B cell (primary cell): ENCODE data around the gene PRKN. TPM values are rescaled to one million over a fixed set of nuclear protein-coding genes. Genes with fewer than 3 reads are reported as not detected.

Experiments
- ATAC-seq: fragments of 200-7000 bp; cut with Tn5 transposase; one replicate; pipeline ENCODE4 v1.10.0; 2021; ENCODE audit warnings: low read depth, mild to moderate bottlenecking, moderate number of reproducible peaks, moderate library complexity
- CTCF ChIA-PET: fragments of 350-600 bp; sonication (Branson Sonifier 250); formaldehyde crosslinking; loops from one replicate; lab custom pipeline; 2021; ENCODE audit warnings: antibody characterized with exemption, inconsistent platforms; lab: Charles Lee
- POLR2A ChIA-PET: fragments of 350-600 bp; sonication (Branson Sonifier 250); formaldehyde crosslinking; loops from one replicate; lab custom pipeline; 2021; ENCODE audit warnings: antibody characterized with exemption; lab: Charles Lee
- DNase-seq: peaks from one replicate; pipeline ENCODE4 v3.0.0; 2013
- H2AFZ ChIP-seq: 2 replicates; pipeline ENCODE4 v1.6.1; 2012; ENCODE audit warnings: mild to moderate bottlenecking, low read depth, low read length; ENCODE audit not compliant: insufficient read depth, poor library complexity, severe bottlenecking
- H3K27ac ChIP-seq, 2 donors: 1 replicate in 1 of 2; 2 replicates in 1 of 2; pipeline ENCODE4 v1.5.1; 2012 to 2013; ENCODE audit warnings: low read length in 2 of 2, mild to moderate bottlenecking in 2 of 2, moderate library complexity in 1 of 2
- H3K27me3 ChIP-seq, 4 experiments: fragments of 200-600 bp in 1 of 4; sonication (generic) in 1 of 4; replicated peaks in 1 of 4; 1 replicate in 2 of 4; 2 replicates in 2 of 4; pipeline versions ENCODE4 v1.6.1 to v1.7.0; 2013 to 2016; ENCODE audit warnings: low read length in 3 of 4, mild to moderate bottlenecking in 2 of 4, mixed read lengths in 1 of 4, moderate library complexity in 1 of 4; ENCODE audit not compliant: insufficient read depth in 4 of 4, control insufficient read depth in 3 of 4; ENCODE audit errors: control extremely low read depth in 1 of 4
- H3K36me3 ChIP-seq, 2 experiments: replicated peaks in 1 of 2; 1 replicate in 1 of 2; 2 replicates in 1 of 2; pipeline versions ENCODE4 v1.6.1 to v1.7.1; 2013; ENCODE audit warnings: low read length in 1 of 2; ENCODE audit not compliant: insufficient read depth in 2 of 2, control insufficient read depth in 1 of 2; ENCODE audit errors: control extremely low read depth in 1 of 2, extremely low read depth in 1 of 2
- H3K4me1 ChIP-seq, 2 donors: fragments of 200-600 bp in 1 of 2; sonication (generic) in 1 of 2; 1 replicate in 1 of 2; 2 replicates in 1 of 2; pipeline versions ENCODE4 v1.5.1 to v1.6.1; 2013 to 2017; ENCODE audit warnings: low read length in 2 of 2; ENCODE audit not compliant: control insufficient read depth in 2 of 2, insufficient read depth in 2 of 2
- H3K4me2 ChIP-seq: replicated peaks from 2 replicates; pipeline ENCODE3; 2012; ENCODE audit warnings: mild to moderate bottlenecking, low read depth, low read length; ENCODE audit not compliant: poor library complexity, severe bottlenecking
- H3K4me3 ChIP-seq, 5 experiments: fragments of 200-600 bp in 1 of 5; sonication (generic) in 1 of 5; 1 replicate in 3 of 5; 2 replicates in 2 of 5; pipeline versions ENCODE4 v1.5.1 to v1.7.0; 2011 to 2016; ENCODE audit warnings: low read length in 4 of 5, mild to moderate bottlenecking in 4 of 5, low read depth in 2 of 5, control low read depth in 1 of 5, moderate library complexity in 1 of 5; ENCODE audit not compliant: insufficient read depth in 1 of 5; ENCODE audit errors: control extremely low read depth in 1 of 5, extremely low read depth in 1 of 5
- H3K79me2 ChIP-seq: fragments of 200-600 bp; sonication (generic); one replicate; pipeline ENCODE4 v1.6.0; 2016; ENCODE audit warnings: low read length; ENCODE audit not compliant: control insufficient read depth, insufficient read depth
- H3K9ac ChIP-seq: fragments of 200-600 bp; sonication (generic); 2 replicates; pipeline ENCODE4 v1.6.1; 2017; ENCODE audit warnings: mild to moderate bottlenecking, low read length, moderate library complexity
- H3K9me3 ChIP-seq, 3 donors: one replicate each; pipeline versions ENCODE4 v1.6.1 to v1.7.1; 2013; ENCODE audit warnings: low read length in 2 of 3; ENCODE audit not compliant: control insufficient read depth in 2 of 3, insufficient read depth in 1 of 3; ENCODE audit errors: control extremely low read depth in 1 of 3
- H4K20me1 ChIP-seq: 2 replicates; pipeline ENCODE4 v1.6.0; 2012; ENCODE audit warnings: mild to moderate bottlenecking, low read length; ENCODE audit not compliant: insufficient read depth, control insufficient read depth, poor library complexity, severe bottlenecking
- H3K27ac Mint-ChIP-seq: one replicate; pipeline ENCODE4 v1.8.0; 2021; ENCODE audit warnings: mixed read lengths
- H3K27me3 Mint-ChIP-seq: one replicate; pipeline ENCODE4 v1.8.0; 2021; ENCODE audit warnings: mixed read lengths
- H3K4me1 Mint-ChIP-seq: one replicate; pipeline ENCODE4 v1.8.0; 2021; ENCODE audit warnings: mixed read lengths
- H3K4me3 Mint-ChIP-seq: one replicate; pipeline ENCODE4 v1.8.0; 2021; ENCODE audit warnings: mixed read lengths
- H3K9me3 Mint-ChIP-seq: one replicate; pipeline ENCODE4 v1.8.0; 2022; ENCODE audit warnings: mixed read lengths; ENCODE audit not compliant: insufficient read depth
- EZH2 ChIP-seq: IDR thresholded peaks from 2 replicates; pipeline ENCODE4 v1.6.1; 2012; ENCODE audit warnings: borderline replicate concordance, low read depth, mild to moderate bottlenecking, moderate library complexity, low read length; ENCODE audit not compliant: insufficient read depth, poor library complexity, severe bottlenecking
- WGBS: methylation state at CpG from one replicate; pipeline ENCODE4 v1.1.5; 2013; ENCODE audit warnings: missing lambda C conversion rate; ENCODE audit not compliant: insufficient coverage; 5-methylcytosine and 5-hydroxymethylcytosine counted together
- intact Hi-C: fragments of 100-400 bp; cut with micrococcal nuclease; formaldehyde crosslinking; loops from one replicate; pipeline ENCODE4 v1.10.0; 2022
- polyA plus RNA-seq: library from polyadenylated mRNA; depleted of rRNA; stranded (reverse); fragments of >200 nt; gene quantifications from 2 replicates; pipeline ENCODE4 v1.2.3, GENCODE V29; 2012
- total RNA-seq, 2 donors: library from RNA; stranded (reverse); fragments of 120-200 nt in 1 of 2; gene quantifications; 1 replicate in 1 of 2; 2 replicates in 1 of 2; pipeline versions ENCODE4 v1.2.3 to v1.2.4, GENCODE V29; 2013 to 2022
- TF ChIP-seq, protein P1 (sequence below): fragments of 200-600 bp; IDR thresholded peaks from one replicate; pipeline ENCODE4 v1.8.0; 2022; ENCODE audit warnings: antibody characterized with exemption, mild to moderate bottlenecking

PRKN gene
- total and polyA plus RNA-seq, 2 donors (not counting 1 experiment from before 2014, with no cell fraction given) = 1.6 to 6.2 TPM

DNA sequence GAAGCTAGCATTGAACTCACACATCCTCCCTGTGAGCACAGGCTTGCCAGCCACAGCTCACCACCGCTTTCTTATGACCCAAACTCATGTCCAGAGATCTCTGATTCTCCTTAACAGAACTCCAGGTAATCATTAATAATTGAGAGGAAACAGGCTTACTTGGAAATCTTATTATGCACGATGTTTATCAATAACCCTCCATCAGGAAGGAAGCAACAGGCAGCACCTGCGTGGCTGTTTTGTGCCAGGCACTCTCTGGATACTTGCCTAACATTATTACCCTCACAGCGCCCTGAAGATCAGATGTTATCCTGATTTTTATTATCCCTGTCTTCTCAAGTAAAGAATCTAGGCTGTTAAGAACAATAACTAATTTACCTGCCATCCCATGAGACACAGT is 306.6 kb downstream of the PRKN start:
- no peak overlapping the region for H3K9ac ChIP-seq
- WGBS = 80% methylated on average over 2 of the region's 4 CpGs
- peaks cover 0 to 3% (median 0%) of the 10 kb centered on the region in 3 donors for H3K9me3 ChIP-seq
- no peaks in the 10 kb centered on the region for H3K27me3 ChIP-seq
- no peak for TF ChIP-seq EZH2
- TF ChIP-seq, protein P1, sequence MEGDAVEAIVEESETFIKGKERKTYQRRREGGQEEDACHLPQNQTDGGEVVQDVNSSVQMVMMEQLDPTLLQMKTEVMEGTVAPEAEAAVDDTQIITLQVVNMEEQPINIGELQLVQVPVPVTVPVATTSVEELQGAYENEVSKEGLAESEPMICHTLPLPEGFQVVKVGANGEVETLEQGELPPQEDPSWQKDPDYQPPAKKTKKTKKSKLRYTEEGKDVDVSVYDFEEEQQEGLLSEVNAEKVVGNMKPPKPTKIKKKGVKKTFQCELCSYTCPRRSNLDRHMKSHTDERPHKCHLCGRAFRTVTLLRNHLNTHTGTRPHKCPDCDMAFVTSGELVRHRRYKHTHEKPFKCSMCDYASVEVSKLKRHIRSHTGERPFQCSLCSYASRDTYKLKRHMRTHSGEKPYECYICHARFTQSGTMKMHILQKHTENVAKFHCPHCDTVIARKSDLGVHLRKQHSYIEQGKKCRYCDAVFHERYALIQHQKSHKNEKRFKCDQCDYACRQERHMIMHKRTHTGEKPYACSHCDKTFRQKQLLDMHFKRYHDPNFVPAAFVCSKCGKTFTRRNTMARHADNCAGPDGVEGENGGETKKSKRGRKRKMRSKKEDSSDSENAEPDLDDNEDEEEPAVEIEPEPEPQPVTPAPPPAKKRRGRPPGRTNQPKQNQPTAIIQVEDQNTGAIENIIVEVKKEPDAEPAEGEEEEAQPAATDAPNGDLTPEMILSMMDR = no peak
- no peak overlapping the region for H3K4me3 ChIP-seq
- Mint-ChIP-seq H3K4me3 (no peak overlapping the region), H3K9me3 (peaks cover 2% of the 10 kb centered on the region), H3K4me1 (no peaks in the 10 kb centered on the region), H3K27me3 (no peaks in the 10 kb centered on the region), H3K27ac (no peak overlapping the region)
- H3K4me2 ChIP-seq = no peak overlapping the region
- no peak overlapping the region for H2AFZ ChIP-seq
- H3K4me1 ChIP-seq = no peaks in the 10 kb centered on the region
- no peak for ATAC-seq
- POLR2A ChIA-PET = no interaction called here
- no peaks in the 10 kb centered on the region for H3K79me2 ChIP-seq
- no peaks in the 10 kb centered on the region for H4K20me1 ChIP-seq
- no peak overlapping the region for H3K27ac ChIP-seq
- intact Hi-C loops = no loop called here
- CTCF ChIA-PET = no interaction called here
- DNase-seq = no peak
- no peaks in the 10 kb centered on the region for H3K36me3 ChIP-seq

DNA sequence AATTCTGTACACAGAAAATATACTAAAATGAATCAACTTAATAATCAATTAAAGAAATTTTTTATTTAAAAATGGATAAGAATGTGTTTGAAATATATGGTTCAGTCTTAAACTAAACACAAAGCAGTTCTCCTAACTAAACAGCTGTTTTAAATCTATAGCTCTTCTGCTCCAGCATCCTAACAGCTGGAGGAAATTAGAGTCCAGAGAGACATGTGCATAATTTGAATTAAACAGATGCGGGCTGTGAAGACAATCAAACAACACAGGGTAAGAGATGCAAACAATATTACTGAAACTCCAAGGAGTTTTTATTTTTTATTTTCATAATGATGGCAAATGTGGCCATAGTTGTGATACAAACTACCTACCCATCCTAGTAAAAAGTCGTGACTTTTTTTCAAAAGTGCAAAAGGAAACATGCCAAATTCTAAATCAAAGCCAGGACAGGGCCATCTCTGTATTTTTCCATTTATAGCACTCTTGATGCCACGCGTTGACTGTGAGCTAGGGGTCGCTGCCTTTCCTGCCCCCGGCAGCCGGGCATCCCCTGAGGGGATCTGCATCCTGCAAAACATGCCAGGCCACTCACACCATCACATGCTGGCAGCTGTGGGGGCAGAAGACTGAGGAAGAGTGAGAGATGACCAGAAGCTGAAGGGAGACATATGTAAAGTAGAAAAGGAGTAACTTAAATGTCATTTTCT is 310.6 kb downstream of the PRKN start:
- H4K20me1 ChIP-seq = no peaks in the 10 kb centered on the region
- H3K27ac ChIP-seq = no peak overlapping the region
- no peaks in the 10 kb centered on the region for H3K79me2 ChIP-seq
- no peak overlapping the region for H2AFZ ChIP-seq
- DNase-seq (no peak), ATAC-seq (no peak)
- H3K9me3 ChIP-seq = peaks cover 0 to 3% (median 0%) of the 10 kb centered on the region in 3 donors
- intact Hi-C loops = no loop called here
- no peak overlapping the region for H3K4me3 ChIP-seq
- no peak for TF ChIP-seq EZH2
- TF ChIP-seq, protein P1 = no peak
- no peak overlapping the region for H3K4me2 ChIP-seq
- no peak overlapping the region for H3K9ac ChIP-seq
- H3K27me3 ChIP-seq = no peaks in the 10 kb centered on the region
- H3K36me3 ChIP-seq = no peaks in the 10 kb centered on the region
- H3K4me1 Mint-ChIP-seq = no peaks in the 10 kb centered on the region
- H3K9me3 Mint-ChIP-seq = peaks cover 2% of the 10 kb centered on the region
- CTCF ChIA-PET = no interaction called here
- H3K27ac Mint-ChIP-seq = no peak overlapping the region
- no peak overlapping the region for H3K4me3 Mint-ChIP-seq
- H3K4me1 ChIP-seq = no peaks in the 10 kb centered on the region
- no peaks in the 10 kb centered on the region for H3K27me3 Mint-ChIP-seq
- POLR2A ChIA-PET = no interaction called here
- 92% methylated on average over 5 of the region's 7 CpGs for WGBS
